Stomach (tissue), 9 donors: Measurements from ENCODE around the gene SLC37A1. TPM values are rescaled to one million over a fixed set of nuclear protein-coding genes. Genes with fewer than 3 reads are reported as not detected.

Experiments
- DNase-seq, 2 donors: peaks; one replicate each; pipeline versions ENCODE4 v3.0.0 to v3.0.0-alpha.2; 2013 to 2019
- H3K27ac ChIP-seq, 5 donors: fragments of 200-600 bp in 4 of 5; sonication (generic) in 4 of 5; one replicate each; pipeline ENCODE4 v1.5.1; 2013 to 2019; ENCODE audit warnings: mild to moderate bottlenecking in 1 of 5, moderate library complexity in 1 of 5
- H3K27me3 ChIP-seq, 3 donors: fragments of 200-600 bp; sonication (generic); one replicate each; pipeline ENCODE4 v1.5.1; 2017 to 2019; ENCODE audit warnings: mixed run types in 1 of 3
- H3K36me3 ChIP-seq, 4 donors: fragments of 200-600 bp; sonication (generic); 1 replicate in 3 of 4; 2 replicates in 1 of 4; pipeline ENCODE4 v1.5.1; 2016 to 2019
- H3K4me1 ChIP-seq, 4 donors: fragments of 200-600 bp; sonication (generic); one replicate each; pipeline ENCODE4 v1.5.1; 2016 to 2019
- H3K4me3 ChIP-seq, 4 donors: fragments of 200-600 bp; sonication (generic) in 3 of 4; one replicate each; pipeline ENCODE4 v1.5.1; 2016 to 2019; ENCODE audit warnings: mild to moderate bottlenecking in 1 of 4
- H3K9me3 ChIP-seq, 4 donors: fragments of 200-600 bp; sonication (generic); one replicate each; pipeline ENCODE4 v1.5.1; 2016 to 2019
- CTCF ChIP-seq, 7 experiments: fragments of 450-650 bp in 4 of 7; fragments of 200-600 bp in 3 of 7; sonication (generic) in 3 of 7; IDR thresholded peaks; one replicate each; pipeline ENCODE4 v1.5.1; 2016 to 2019; ENCODE audit warnings: antibody characterized with exemption in 7 of 7, control low read depth in 2 of 7, mild to moderate bottlenecking in 1 of 7
- EP300 ChIP-seq: sonication (generic); formaldehyde crosslinking; IDR thresholded peaks from one replicate; pipeline ENCODE4 v1.6.1; 2017; ENCODE audit warnings: antibody characterized with exemption
- POLR2A ChIP-seq, 4 donors: fragments of 450-650 bp; IDR thresholded peaks; one replicate each; pipeline ENCODE4 v1.6.1; 2016; ENCODE audit warnings: antibody characterized with exemption in 4 of 4, control low read depth in 2 of 4, mild to moderate bottlenecking in 1 of 4, moderate library complexity in 1 of 4
- POLR2AphosphoS5 ChIP-seq, 3 donors: sonication (generic); formaldehyde crosslinking; IDR thresholded peaks; one replicate each; pipeline ENCODE4 v1.6.1; 2016; ENCODE audit warnings: antibody characterized with exemption in 3 of 3
- WGBS, 5 donors: extraction: QIAGEN DNeasy Blood & Tissue Kit in 3 of 5; methylation state at CpG; one replicate each; pipeline versions ENCODE4 v1.1.5 to v1.1.7; 2013 to 2018; 5-methylcytosine and 5-hydroxymethylcytosine counted together
- intact Hi-C: fragments of 100-400 bp; cut with DNase I; formaldehyde crosslinking; loops from one replicate; pipeline ENCODE4 v1.15.1; 2023; ENCODE audit warnings: low total_unique reads
- polyA plus RNA-seq, 3 donors: library from polyadenylated mRNA; stranded (reverse); fragments of 200-250 nt; gene quantifications; one replicate each; pipeline ENCODE4 v1.2.3, GENCODE V29; 2013
- total RNA-seq, 5 donors: library from RNA; depleted of rRNA; stranded (reverse); fragments of >200 nt; gene quantifications; one replicate each; pipeline versions ENCODE4 v1.1.0 to v1.2.3, GENCODE V29; 2014 to 2016
- donor health status: healthy with polysubstance abuse.
- donor health status: Bipolar disorder and iron deficiency.
- donor health status: healthy.

SLC37A1 gene
- total and polyA plus RNA-seq, 8 donors = 9.8 to 72.9 (median 18.1) TPM

GRCh38 chr21:42563686-42564085 lies 50.0 kb downstream of the SLC37A1 start:
- H3K4me3 ChIP-seq = no peak overlapping the region
- peaks cover 0 to 12% (median 4%) of the 10 kb centered on the region in 4 donors for H3K4me1 ChIP-seq
- 82 to 96% (median 90%) methylated on average over 14 of the region's 14 CpGs for WGBS, 5 donors
- peak in 1 of 2 donors; percentile 23 for DNase-seq
- H3K27me3 ChIP-seq = no peaks in the 10 kb centered on the region
- H3K27ac ChIP-seq = no peak overlapping the region
- intact Hi-C loops = no loop called here
- H3K36me3 ChIP-seq = peaks cover 39 to 100% (median 99%) of the 10 kb centered on the region in 4 donors
- TF ChIP-seq POLR2A (IDR thresholded peaks at IDR 0.05) = no peak
- no peak for TF ChIP-seq POLR2AphosphoS5 (IDR thresholded peaks at IDR 0.05)
- TF ChIP-seq EP300 = no peak
- no peak for TF ChIP-seq CTCF (IDR thresholded peaks at IDR 0.05)
- H3K9me3 ChIP-seq = no peaks in the 10 kb centered on the region

- no peaks in the 10 kb centered on the region for H3K27me3 ChIP-seq
- DNase-seq = peak in 1 of 2 donors; percentile 17
- no peaks in the 10 kb centered on the region for H3K9me3 ChIP-seq
- peaks cover 37 to 100% (median 100%) of the 10 kb centered on the region in 4 donors for H3K36me3 ChIP-seq
- intact Hi-C loops = no loop called here
- H3K4me3 ChIP-seq = no peak overlapping the region
- WGBS, 5 donors = 84 to 96% (median 91%) methylated on average over 10 to 17 of the region's 17 CpGs
- H3K4me1 ChIP-seq = peaks cover 0 to 12% (median 4%) of the 10 kb centered on the region in 4 donors
- no peak overlapping the region for H3K27ac ChIP-seq
- TF ChIP-seq POLR2A (IDR thresholded peaks at IDR 0.05) (no peak), POLR2AphosphoS5 (IDR thresholded peaks at IDR 0.05) (no peak), CTCF (IDR thresholded peaks at IDR 0.05) (no peak), EP300 (no peak)
These were observed 50.9 kb downstream of the SLC37A1 start for GRCh38 chr21:42564561-42564971.

GRCh38 chr21:42565206-42565810 lies 51.7 kb downstream of the SLC37A1 start:
- peak in 1 of 2 donors; percentile 22 for DNase-seq

More at GRCh38 chr21:42565206-42565810, 51.7 kb downstream of the SLC37A1 start:
- peaks cover 0 to 12% (median 4%) of the 10 kb centered on the region in 4 donors for H3K4me1 ChIP-seq
- TF ChIP-seq CTCF (IDR thresholded peaks at IDR 0.05) (no peak), POLR2A (IDR thresholded peaks at IDR 0.05) (no peak), POLR2AphosphoS5 (IDR thresholded peaks at IDR 0.05) (no peak), EP300 (no peak)
- no peaks in the 10 kb centered on the region for H3K9me3 ChIP-seq
- H3K4me3 ChIP-seq = no peak overlapping the region
- no peak overlapping the region for H3K27ac ChIP-seq
- 89 to 96% (median 92%) methylated on average over 9 to 16 of the region's 16 CpGs for WGBS, 5 donors
- peaks cover 32 to 100% (median 97%) of the 10 kb centered on the region in 4 donors for H3K36me3 ChIP-seq
- intact Hi-C loops = no loop called here
- H3K27me3 ChIP-seq = no peaks in the 10 kb centered on the region
